BLaER1 treated with 17β-estradiol and CSF1 and Interleukin-3, amounts not matched to agents 10 nM and 100 nM (cell line): ENCODE measurements around the gene HIBCH.

ENCODE experiments used
- H3K27ac ChIP-seq, 11 experiments: shearing (Covaris generic); formaldehyde crosslinking; 2 replicates each; pipeline ENCODE4 v1.8.1; 2022
- H3K27me3 ChIP-seq, 11 experiments: shearing (Covaris generic); formaldehyde crosslinking; 2 replicates each; pipeline ENCODE4 v1.8.1; 2022
- H3K36me3 ChIP-seq, 11 experiments: shearing (Covaris generic); formaldehyde crosslinking; 2 replicates each; pipeline ENCODE4 v1.8.1; 2022
- H3K4me1 ChIP-seq, 10 experiments: shearing (Covaris generic); formaldehyde crosslinking; 2 replicates each; pipeline ENCODE4 v1.8.1; 2022
- H3K4me2 ChIP-seq, 11 experiments: shearing (Covaris generic); formaldehyde crosslinking; 2 replicates each; pipeline ENCODE4 v1.8.1; 2022
- H3K4me3 ChIP-seq, 10 experiments: shearing (Covaris generic); formaldehyde crosslinking; 2 replicates each; pipeline ENCODE4 v1.8.1; 2022
- H3K9ac ChIP-seq, 11 experiments: shearing (Covaris generic); formaldehyde crosslinking; 2 replicates each; pipeline ENCODE4 v1.8.1; 2022
- H3K9me3 ChIP-seq, 11 experiments: shearing (Covaris generic); formaldehyde crosslinking; replicated peaks in 1 of 11; 2 replicates each; pipeline ENCODE4 v1.8.1; 2022
- H4K20me1 ChIP-seq, 11 experiments: shearing (Covaris generic); formaldehyde crosslinking; 2 replicates each; pipeline ENCODE4 v1.8.1; 2022
- Cebpa-rat ChIP-seq, 11 experiments: shearing (Covaris generic); IDR thresholded peaks; 2 replicates each; pipeline ENCODE4 v1.8.1; 2022

The HIBCH gene

GRCh38 chr2:190200603-190201002 is 119.0 kb downstream of the HIBCH start:
- H3K9ac ChIP-seq = no peak overlapping the region
- no peaks in the 10 kb centered on the region for H3K4me1 ChIP-seq
- no peak overlapping the region for H3K4me3 ChIP-seq
- peaks cover 5 to 49% (median 29%) of the 10 kb centered on the region in 11 experiments; a peak in 14 of 22 replicates for H3K36me3 ChIP-seq
- TF ChIP-seq Cebpa-rat (IDR thresholded peaks at IDR 0.05) = no peak
- H3K27me3 ChIP-seq = no peaks in the 10 kb centered on the region
- H3K4me2 ChIP-seq = no peak overlapping the region
- no peaks in the 10 kb centered on the region; a peak in 1 of 22 replicates for H3K9me3 ChIP-seq
- H3K27ac ChIP-seq = no peak overlapping the region
- H4K20me1 ChIP-seq = no peaks in the 10 kb centered on the region

DNA sequence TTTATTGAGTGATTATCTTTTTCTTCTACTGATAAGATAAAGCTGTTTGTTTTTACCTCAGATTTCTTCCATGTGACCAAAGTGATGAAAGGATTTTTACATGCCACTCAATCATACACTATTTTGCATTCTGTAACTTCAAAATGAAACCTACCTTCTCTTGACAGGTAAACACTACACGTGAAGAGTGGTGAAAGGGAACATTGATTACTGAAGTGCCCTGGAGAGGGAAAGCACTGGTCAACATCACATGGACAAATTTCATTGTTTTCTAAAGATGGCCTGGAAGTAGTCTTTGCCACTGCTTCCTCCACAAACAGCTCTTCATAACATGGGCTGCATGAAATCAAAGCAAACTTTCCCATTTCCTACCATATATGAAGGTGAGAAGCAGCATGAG is 120.1 kb downstream of the HIBCH start:
- Histone ChIP-seq H3K4me1 (no peaks in the 10 kb centered on the region), H3K4me2 (no peak overlapping the region)
- no peak for TF ChIP-seq Cebpa-rat (IDR thresholded peaks at IDR 0.05)

GRCh38 chr2:190199109-190199508 is 120.5 kb downstream of the HIBCH start:
- H3K36me3 ChIP-seq = peaks cover 5 to 43% (median 26%) of the 10 kb centered on the region in 11 experiments; a peak in 13 of 22 replicates
- H3K27ac ChIP-seq = no peak overlapping the region
- H3K4me3 ChIP-seq = no peak overlapping the region
- no peak for TF ChIP-seq Cebpa-rat (IDR thresholded peaks at IDR 0.05)
- H4K20me1 ChIP-seq = no peaks in the 10 kb centered on the region
- H3K4me1 ChIP-seq = no peaks in the 10 kb centered on the region
- H3K4me2 ChIP-seq = no peak overlapping the region
- H3K27me3 ChIP-seq = no peaks in the 10 kb centered on the region
- H3K9me3 ChIP-seq = no peaks in the 10 kb centered on the region; a peak in 1 of 22 replicates
- no peak overlapping the region for H3K9ac ChIP-seq

More for the DNA sequence above, 120.1 kb downstream of the HIBCH start:
- Histone ChIP-seq H3K27ac (no peak overlapping the region), H3K27me3 (no peaks in the 10 kb centered on the region), H3K36me3 (peaks cover 5 to 43% (median 26%) of the 10 kb centered on the region in 11 experiments; a peak in 13 of 22 replicates), H4K20me1 (no peaks in the 10 kb centered on the region), H3K9me3 (no peaks in the 10 kb centered on the region; a peak in 1 of 22 replicates), H3K4me3 (no peak overlapping the region), H3K9ac (no peak overlapping the region)

- H3K4me1 ChIP-seq = no peaks in the 10 kb centered on the region
- no peak overlapping the region for H3K27ac ChIP-seq
- H3K4me3 ChIP-seq = no peak overlapping the region
- H3K9me3 ChIP-seq = no peaks in the 10 kb centered on the region; a peak in 1 of 22 replicates
- no peak overlapping the region for H3K9ac ChIP-seq
- no peaks in the 10 kb centered on the region for H3K27me3 ChIP-seq
- H4K20me1 ChIP-seq = no peaks in the 10 kb centered on the region
- peaks cover 5 to 30% (median 21%) of the 10 kb centered on the region in 11 experiments; a peak in 10 of 22 replicates for H3K36me3 ChIP-seq
- TF ChIP-seq Cebpa-rat (IDR thresholded peaks at IDR 0.05) = no peak
- no peak overlapping the region for H3K4me2 ChIP-seq
These were observed 122.4 kb downstream of the HIBCH start for GRCh38 chr2:190197143-190197720.

DNA sequence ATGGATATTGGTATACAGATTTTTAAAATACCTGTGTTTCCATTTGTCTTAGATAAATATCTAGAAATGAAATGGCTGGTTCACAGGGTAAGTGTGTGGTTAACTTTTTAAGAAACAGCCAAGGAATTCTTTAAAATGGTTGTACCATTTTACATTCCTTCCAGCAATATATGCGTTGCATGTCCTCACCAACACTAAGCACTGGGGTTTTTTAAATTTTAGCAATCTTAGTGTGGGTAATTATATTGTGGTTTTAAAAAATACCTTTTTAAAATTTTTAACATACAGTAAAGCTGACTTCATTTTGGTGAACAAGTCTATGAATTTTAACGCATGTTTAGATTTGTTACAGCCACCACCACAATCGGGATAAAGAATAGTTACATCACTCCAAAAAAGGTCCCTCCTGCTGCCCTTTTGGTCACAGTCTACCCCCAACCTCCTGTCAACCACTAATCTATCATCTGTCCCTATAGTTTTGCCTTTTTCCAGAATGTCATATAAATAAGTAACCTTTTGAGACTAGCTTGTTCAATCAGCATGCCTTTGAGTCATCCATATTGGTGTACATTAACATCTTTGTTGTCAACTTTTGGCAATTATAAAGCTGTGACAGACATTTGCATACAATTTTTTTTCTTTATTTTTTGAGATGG is 129.0 kb downstream of the HIBCH start:
- no peaks in the 10 kb centered on the region for H4K20me1 ChIP-seq
- no peak overlapping the region for H3K4me3 ChIP-seq
- no peaks in the 10 kb centered on the region for H3K4me1 ChIP-seq
- TF ChIP-seq Cebpa-rat (IDR thresholded peaks at IDR 0.05) = no peak
- H3K9ac ChIP-seq = no peak overlapping the region
- no peak overlapping the region for H3K27ac ChIP-seq
- no peaks in the 10 kb centered on the region for H3K36me3 ChIP-seq
- H3K4me2 ChIP-seq = no peak overlapping the region
- no peaks in the 10 kb centered on the region for H3K9me3 ChIP-seq
- H3K27me3 ChIP-seq = no peaks in the 10 kb centered on the region

DNA sequence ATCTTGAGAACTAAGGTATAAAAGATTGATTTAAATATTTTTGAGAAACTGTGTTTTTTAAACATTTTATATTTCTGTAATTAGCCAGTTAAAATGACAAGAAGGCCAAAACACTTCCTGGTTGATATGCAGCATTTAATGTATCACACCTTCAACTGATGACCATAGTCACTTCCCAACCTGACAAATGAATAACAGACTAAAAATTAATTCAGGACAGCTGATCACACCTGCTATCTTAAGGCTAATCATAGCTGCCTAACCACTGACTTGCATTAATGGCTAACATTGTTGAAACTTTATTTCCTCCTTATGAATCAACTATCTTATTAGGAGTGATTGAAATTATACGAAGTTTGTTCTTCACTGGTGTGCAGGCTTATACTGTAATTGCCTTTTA is 131.3 kb downstream of the HIBCH start:
- H3K27ac ChIP-seq = no peak overlapping the region
- no peak overlapping the region for H3K4me3 ChIP-seq
- TF ChIP-seq Cebpa-rat (IDR thresholded peaks at IDR 0.05) = no peak
- no peak overlapping the region for H3K9ac ChIP-seq
- H3K9me3 ChIP-seq = no peaks in the 10 kb centered on the region
- peaks cover 0 to 4% (median under 1%) of the 10 kb centered on the region in 11 experiments; a peak in 5 of 22 replicates for H3K27me3 ChIP-seq
- H3K4me1 ChIP-seq = no peaks in the 10 kb centered on the region
- no peaks in the 10 kb centered on the region for H3K36me3 ChIP-seq
- H4K20me1 ChIP-seq = no peaks in the 10 kb centered on the region
- no peak overlapping the region for H3K4me2 ChIP-seq

DNA sequence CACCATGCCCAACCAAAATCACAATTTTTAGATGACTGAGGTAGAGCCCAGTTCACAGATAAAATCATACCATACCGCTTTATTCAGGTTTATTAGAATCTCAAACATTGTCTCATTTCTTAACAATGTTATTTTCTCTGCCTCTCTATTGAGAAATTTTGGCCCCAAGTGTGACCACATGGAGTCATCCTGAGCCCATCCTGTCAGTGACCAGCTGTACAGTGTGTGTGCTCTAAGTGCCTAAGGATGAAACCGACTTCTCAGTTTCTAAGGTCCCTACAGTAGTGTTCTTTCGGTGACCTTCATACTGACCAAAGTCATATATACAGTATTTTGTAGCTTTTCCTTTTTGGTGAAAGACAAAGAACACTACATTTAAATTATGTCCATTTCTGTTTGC is 133.4 kb downstream of the HIBCH start:
- Histone ChIP-seq H3K27ac (no peak overlapping the region), H3K36me3 (no peaks in the 10 kb centered on the region), H3K4me2 (no peak overlapping the region), H3K9ac (no peak overlapping the region), H3K4me1 (no peaks in the 10 kb centered on the region), H3K9me3 (peaks cover 0 to 2% (median under 1%) of the 10 kb centered on the region in 11 experiments; a peak in 8 of 22 replicates), H4K20me1 (no peaks in the 10 kb centered on the region), H3K27me3 (peaks cover 15 to 25% (median 21%) of the 10 kb centered on the region in 11 experiments), H3K4me3 (no peak overlapping the region)
- TF ChIP-seq Cebpa-rat (IDR thresholded peaks at IDR 0.05) = no peak

DNA sequence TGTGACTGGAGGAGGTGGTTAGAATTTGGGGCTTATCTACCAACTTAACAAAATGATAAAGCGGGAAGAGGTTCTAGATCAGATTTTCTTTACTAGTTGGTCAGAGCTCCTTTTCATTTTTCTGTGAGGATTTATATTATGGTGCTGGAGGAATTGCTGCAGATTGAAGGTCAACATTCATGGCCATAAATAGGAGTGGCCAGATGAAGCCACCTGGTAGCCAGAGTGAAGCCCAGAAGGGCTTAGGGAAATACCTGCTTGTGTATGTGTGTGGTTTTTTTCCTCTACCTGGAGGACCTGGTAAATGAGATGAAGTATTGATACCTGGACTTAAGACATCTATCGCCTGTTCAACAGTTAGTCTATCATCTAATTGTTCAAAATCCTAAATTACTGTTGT is 134.2 kb downstream of the HIBCH start:
- H3K4me3 ChIP-seq = no peak overlapping the region
- H4K20me1 ChIP-seq = peaks cover 0 to 5% (median 0%) of the 10 kb centered on the region in 11 experiments; a peak in 2 of 22 replicates
- no peak overlapping the region for H3K27ac ChIP-seq
- H3K9me3 ChIP-seq = peaks cover 7 to 11% (median 9%) of the 10 kb centered on the region in 11 experiments; a peak in 19 of 22 replicates
- H3K27me3 ChIP-seq = peaks cover 23 to 33% (median 29%) of the 10 kb centered on the region in 11 experiments
- H3K9ac ChIP-seq = no peak overlapping the region
- no peak overlapping the region for H3K4me2 ChIP-seq
- TF ChIP-seq Cebpa-rat (IDR thresholded peaks at IDR 0.05) = no peak
- H3K4me1 ChIP-seq = peaks cover 0 to 6% (median 2%) of the 10 kb centered on the region in 10 experiments; a peak in 4 of 20 replicates
- H3K36me3 ChIP-seq = no peaks in the 10 kb centered on the region

DNA sequence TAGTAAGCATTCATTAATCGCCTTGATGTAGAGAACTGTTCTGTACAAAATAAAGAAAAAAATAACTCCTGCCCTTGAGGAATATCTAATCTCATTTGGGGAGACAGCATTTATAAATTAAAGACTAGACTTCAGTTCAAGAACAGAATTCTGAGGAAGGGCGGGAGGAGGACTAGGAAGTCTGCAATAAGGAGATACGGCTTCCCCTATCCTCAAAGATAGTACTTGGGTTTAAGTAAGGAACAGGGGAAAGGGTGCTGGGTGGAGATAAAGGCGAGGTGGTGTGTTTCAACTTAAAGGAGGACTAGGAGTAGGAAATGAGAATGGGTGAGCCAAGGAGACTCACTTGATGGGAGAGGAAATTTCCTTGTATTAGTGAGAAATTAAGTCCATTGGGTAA is 135.2 kb downstream of the HIBCH start:
- Histone ChIP-seq H3K27me3 (peaks cover 32 to 43% (median 38%) of the 10 kb centered on the region in 11 experiments), H3K4me3 (no peak overlapping the region), H4K20me1 (peaks cover 0 to 6% (median 0%) of the 10 kb centered on the region in 11 experiments; a peak in 2 of 22 replicates), H3K27ac (no peak overlapping the region), H3K9me3 (peaks cover 11 to 17% (median 15%) of the 10 kb centered on the region in 11 experiments; a peak in 19 of 22 replicates), H3K4me2 (no peak overlapping the region), H3K9ac (no peak overlapping the region), H3K36me3 (no peaks in the 10 kb centered on the region), H3K4me1 (peaks cover 0 to 10% (median 3%) of the 10 kb centered on the region in 10 experiments; a peak in 4 of 20 replicates)
- TF ChIP-seq Cebpa-rat (IDR thresholded peaks at IDR 0.05) = no peak
